SJSA1 (cell line): ENCODE measurements around the gene NUPR1. TPM values are rescaled to one million over a fixed set of nuclear protein-coding genes. Genes with fewer than 3 reads are reported as not detected.
"Not testable (repeated sequence)": the region's sequence is repeated elsewhere in the genome, so short reads cannot be mapped to it uniquely, and the experiment has no call there.

Source experiments
- DNase-seq, 2 experiments: peaks; one replicate each; pipeline ENCODE4 v3.0.0-alpha.2; 2015 to 2020; ENCODE audit warnings: low spot score in 2 of 2, low read depth in 1 of 2
- H3K27ac ChIP-seq: fragments of 250-450 bp; sonication (Bioruptor Pico); 2 replicates; pipeline ENCODE4 v1.5.1; 2020; ENCODE audit warnings: mild to moderate bottlenecking, moderate library complexity
- H3K27me3 ChIP-seq: fragments of 250-450 bp; sonication (Bioruptor Pico); replicated peaks from 2 replicates; pipeline ENCODE4 v1.5.1; 2020; ENCODE audit warnings: mild to moderate bottlenecking, moderate library complexity
- H3K36me3 ChIP-seq: fragments of 250-450 bp; sonication (Bioruptor Pico); 2 replicates; pipeline ENCODE4 v1.5.1; 2020; ENCODE audit warnings: mild to moderate bottlenecking
- H3K4me1 ChIP-seq: fragments of 250-450 bp; sonication (Bioruptor Pico); replicated peaks from 2 replicates; pipeline ENCODE4 v1.6.1; 2021; ENCODE audit warnings: mild to moderate bottlenecking
- H3K4me3 ChIP-seq: fragments of 250-450 bp; sonication (Bioruptor Pico); 2 replicates; pipeline ENCODE4 v1.5.1; 2020; ENCODE audit warnings: mild to moderate bottlenecking
- H3K9me3 ChIP-seq: fragments of 250-450 bp; sonication (Bioruptor Pico); replicated peaks from 2 replicates; pipeline ENCODE4 v1.5.1; 2020; ENCODE audit warnings: mild to moderate bottlenecking
- total RNA-seq: library from RNA; depleted of rRNA; stranded (reverse); fragments of >200 nt; shearing (Covaris generic); gene quantifications from 2 replicates; pipeline ENCODE4 v1.2.3, GENCODE V29; 2014

NUPR1 gene
- total RNA-seq, 1 experiment from 2014 or later: 0.92 TPM

GRCh38 chr16:28566233-28566925 is 27.6 kb upstream of the NUPR1 start:
- not testable (repeated sequence) for H3K9me3 ChIP-seq, H3K27me3 ChIP-seq, H3K27ac ChIP-seq, H3K36me3 ChIP-seq, DNase-seq, H3K4me3 ChIP-seq, H3K4me1 ChIP-seq

DNA sequence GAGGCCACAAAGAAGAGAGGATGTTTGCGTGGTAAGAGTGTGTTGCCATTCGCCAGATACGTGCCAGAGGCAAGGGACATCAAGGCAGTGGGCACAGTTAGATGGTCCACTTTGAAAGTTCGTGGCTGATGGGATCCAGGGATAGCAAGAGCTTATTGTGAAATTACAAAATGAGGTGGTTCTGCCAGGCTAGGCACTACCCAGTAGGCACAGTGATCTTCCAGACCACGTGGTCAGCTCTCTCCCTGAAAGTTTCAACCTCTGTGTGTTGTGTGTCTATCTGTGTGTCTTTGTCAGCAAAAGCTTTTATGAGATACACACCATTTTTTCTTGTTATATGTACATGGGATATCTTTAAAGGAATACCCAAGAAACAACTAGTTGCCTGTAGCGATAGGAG is 24.4 kb upstream of the NUPR1 start:
- H3K27ac ChIP-seq: no peak overlapping the region
- no peak overlapping the region for H3K4me3 ChIP-seq
- peaks cover 9% of the 10 kb centered on the region for H3K4me1 ChIP-seq
- H3K36me3 ChIP-seq: peaks cover 19% of the 10 kb centered on the region
- DNase-seq: no peak
- peaks cover 7% of the 10 kb centered on the region for H3K9me3 ChIP-seq
- H3K27me3 ChIP-seq: no peaks in the 10 kb centered on the region

GRCh38 chr16:28562199-28562598 is 23.4 kb upstream of the NUPR1 start:
- H3K4me3 ChIP-seq: no peak overlapping the region
- H3K9me3 ChIP-seq: peaks cover under 1% of the 10 kb centered on the region
- no peaks in the 10 kb centered on the region for H3K27me3 ChIP-seq
- no peak overlapping the region for H3K27ac ChIP-seq
- peaks cover 20% of the 10 kb centered on the region for H3K36me3 ChIP-seq
- DNase-seq: no peak
- H3K4me1 ChIP-seq: peaks cover 9% of the 10 kb centered on the region

GRCh38 chr16:28561557-28562187 is 22.9 kb upstream of the NUPR1 start:
- no peak for DNase-seq

DNA sequence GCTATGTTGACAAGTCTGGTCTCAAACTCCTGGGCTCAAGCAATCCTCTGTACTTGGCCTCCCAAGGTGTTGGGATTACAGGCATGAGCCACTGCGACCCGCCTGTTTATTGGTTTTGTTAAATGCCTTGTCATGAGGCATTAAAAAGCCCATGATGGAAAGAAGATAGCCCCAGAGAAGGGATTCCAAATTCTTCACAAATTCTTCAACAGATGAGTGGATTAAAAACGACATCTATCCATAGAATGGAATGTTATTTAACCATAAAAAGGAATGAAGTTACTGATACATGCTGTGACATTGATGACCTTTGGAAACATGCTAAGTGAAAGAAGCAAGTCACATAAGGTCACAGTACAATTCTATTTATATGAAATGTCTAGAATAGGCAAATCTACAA is 19.7 kb upstream of the NUPR1 start:
- Histone ChIP-seq H3K9me3 (no peaks in the 10 kb centered on the region), H3K4me3 (no peak overlapping the region), H3K27me3 (no peaks in the 10 kb centered on the region), H3K4me1 (peaks cover 16% of the 10 kb centered on the region), H3K27ac (no peak overlapping the region), H3K36me3 (peaks cover 22% of the 10 kb centered on the region)
- DNase-seq: no peak

More at GRCh38 chr16:28561557-28562187, 22.9 kb upstream of the NUPR1 start:
- Histone ChIP-seq H3K27me3 (no peaks in the 10 kb centered on the region), H3K27ac (no peak overlapping the region), H3K9me3 (no peaks in the 10 kb centered on the region; the same call in 1 of the 2 replicates), H3K4me1 (peaks cover 9% of the 10 kb centered on the region), H3K36me3 (peaks cover 22% of the 10 kb centered on the region), H3K4me3 (no peak overlapping the region)

DNA sequence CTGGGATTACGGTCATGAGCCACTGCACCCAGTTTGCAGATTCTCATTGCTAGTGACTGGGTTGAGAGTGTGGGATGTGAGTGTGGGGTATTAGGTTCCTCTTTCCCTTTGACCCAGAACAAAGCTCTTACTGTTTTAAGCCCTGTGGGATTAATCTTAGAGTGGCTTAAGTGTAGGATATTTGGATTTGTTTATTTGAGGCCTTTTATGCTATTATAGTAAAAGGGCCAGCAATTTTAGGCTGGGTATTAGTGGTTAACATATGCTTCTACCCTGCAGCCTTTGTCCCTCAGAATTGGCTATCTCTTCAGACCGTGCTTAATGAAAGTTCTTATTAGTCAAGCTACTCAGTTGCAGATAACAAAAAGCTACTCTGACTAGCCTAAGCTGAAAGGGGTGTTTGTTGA is 18.1 kb upstream of the NUPR1 start:
- Histone ChIP-seq H3K36me3 (peaks cover 22% of the 10 kb centered on the region), H3K4me1 (peaks cover 15% of the 10 kb centered on the region), H3K9me3 (no peaks in the 10 kb centered on the region)

GRCh38 chr16:28555561-28555960 is 16.8 kb upstream of the NUPR1 start:
- DNase-seq: no peak
- H3K27me3 ChIP-seq: no peaks in the 10 kb centered on the region
- no peaks in the 10 kb centered on the region for H3K9me3 ChIP-seq
- peaks cover 6% of the 10 kb centered on the region for H3K4me1 ChIP-seq
- peaks cover 22% of the 10 kb centered on the region for H3K36me3 ChIP-seq
- H3K4me3 ChIP-seq: no peak overlapping the region
- H3K27ac ChIP-seq: no peak overlapping the region

More for the DNA sequence above, 18.1 kb upstream of the NUPR1 start:
- Histone ChIP-seq H3K4me3 (no peak overlapping the region), H3K27ac (no peak overlapping the region), H3K27me3 (no peaks in the 10 kb centered on the region)
- DNase-seq: no peak

GRCh38 chr16:28554634-28555423 is 16.1 kb upstream of the NUPR1 start:
- H3K36me3 ChIP-seq: peaks cover 22% of the 10 kb centered on the region
- no peaks in the 10 kb centered on the region for H3K9me3 ChIP-seq
- H3K27me3 ChIP-seq: no peaks in the 10 kb centered on the region
- H3K27ac ChIP-seq: no peak overlapping the region
- peaks cover 6% of the 10 kb centered on the region for H3K4me1 ChIP-seq
- no peak for DNase-seq
- peak overlapping the region; percentile 62 for H3K4me3 ChIP-seq

DNA sequence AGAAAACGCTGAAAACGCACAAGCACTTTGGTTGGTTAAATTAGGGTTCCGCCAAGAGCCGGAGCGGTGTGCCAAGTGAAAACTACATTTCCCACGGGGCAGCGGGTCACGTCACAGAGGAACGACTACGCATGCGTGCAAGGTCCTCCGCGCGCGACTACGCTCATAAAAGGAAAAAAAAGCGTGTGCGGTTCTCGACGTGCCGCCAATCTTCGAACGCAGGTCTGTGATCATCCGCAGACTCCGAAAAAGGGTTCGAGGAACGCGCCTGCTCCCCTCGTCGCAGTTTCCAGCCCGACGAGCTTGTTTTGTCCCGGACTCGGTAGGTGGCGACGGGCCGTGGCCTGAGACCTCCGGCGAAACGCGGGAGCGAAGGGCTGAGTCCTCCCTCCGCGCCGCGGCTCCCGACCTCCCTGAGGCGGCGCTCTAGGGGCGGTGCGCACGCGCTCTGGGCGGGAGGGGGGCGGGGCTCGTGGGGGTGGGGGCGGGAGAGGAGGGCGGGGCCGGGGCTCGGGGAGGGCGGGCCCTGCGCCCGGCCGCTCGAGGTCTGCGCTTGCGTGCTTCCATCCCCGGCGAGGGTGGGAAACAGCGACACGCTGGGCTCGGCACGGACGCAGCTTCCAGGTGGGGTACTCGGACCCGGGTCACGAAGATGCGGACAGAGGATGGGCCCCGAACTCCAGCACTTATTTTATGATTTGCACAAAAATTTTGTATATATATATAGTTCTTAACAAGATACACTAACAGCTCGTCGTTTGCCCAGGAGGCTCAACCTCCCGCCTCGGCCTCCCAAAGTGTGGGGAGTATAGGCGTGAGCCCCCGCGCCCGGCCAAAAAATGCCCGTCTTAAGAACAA is 15.2 kb upstream of the NUPR1 start, which contains the start of gene SGF29:
Gene SGF29 (plus strand): TSS at position 145 of the 858 bp plus-strand sequence. CDS start 27,150 bp downstream, outside the sequence.
- peak; percentile 91 to 97 for DNase-seq

DNA sequence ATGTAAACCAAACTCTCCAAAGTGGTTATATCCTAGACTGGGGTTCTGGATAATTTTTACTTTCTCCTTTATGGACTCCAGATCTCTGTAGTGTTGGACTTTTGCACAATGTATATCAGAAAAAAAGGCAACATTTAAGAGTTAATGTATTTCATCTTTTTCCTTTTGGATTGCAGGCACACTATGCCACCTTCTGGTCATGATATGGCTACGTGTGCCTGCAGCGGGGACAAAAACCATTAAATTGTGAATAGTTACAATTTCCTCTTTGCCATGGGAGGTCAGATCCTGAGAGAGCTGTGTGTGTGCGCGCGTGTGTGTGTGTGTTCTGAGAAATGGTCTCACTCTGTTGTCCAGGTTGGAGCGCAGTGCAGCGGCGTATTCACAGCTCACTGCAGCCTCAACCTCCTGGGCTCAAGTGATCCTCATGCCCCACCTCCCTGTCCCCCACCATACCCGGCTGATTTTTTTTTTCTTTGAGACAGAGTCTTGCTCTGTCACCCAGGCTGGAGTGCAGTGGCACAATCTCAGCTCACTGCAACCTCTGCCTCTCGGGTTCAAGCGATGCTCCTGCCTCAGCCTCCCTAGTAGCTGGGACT is 10.6 kb upstream of the NUPR1 start:
- no peak for DNase-seq
- H3K27ac ChIP-seq: no peak overlapping the region
- no peaks in the 10 kb centered on the region for H3K9me3 ChIP-seq
- H3K4me3 ChIP-seq: no peak overlapping the region
- H3K27me3 ChIP-seq: 0 out of 2 replicates have a peak, but pooled peaks cover 3% of the 10 kb centered on the region
- no peaks in the 10 kb centered on the region for H3K36me3 ChIP-seq
- H3K4me1 ChIP-seq: peaks cover 2% of the 10 kb centered on the region

More for the DNA sequence above, 15.2 kb upstream of the NUPR1 start, which contains the start of gene SGF29:
- Histone ChIP-seq H3K4me1 (peaks cover 6% of the 10 kb centered on the region), H3K9me3 (no peaks in the 10 kb centered on the region), H3K27ac (peak within 1 kb of the TSS; percentile 86), H3K36me3 (peaks cover 16% of the 10 kb centered on the region), H3K27me3 (no peaks in the 10 kb centered on the region), H3K4me3 (peak within 1 kb of the TSS; percentile 62)

DNA sequence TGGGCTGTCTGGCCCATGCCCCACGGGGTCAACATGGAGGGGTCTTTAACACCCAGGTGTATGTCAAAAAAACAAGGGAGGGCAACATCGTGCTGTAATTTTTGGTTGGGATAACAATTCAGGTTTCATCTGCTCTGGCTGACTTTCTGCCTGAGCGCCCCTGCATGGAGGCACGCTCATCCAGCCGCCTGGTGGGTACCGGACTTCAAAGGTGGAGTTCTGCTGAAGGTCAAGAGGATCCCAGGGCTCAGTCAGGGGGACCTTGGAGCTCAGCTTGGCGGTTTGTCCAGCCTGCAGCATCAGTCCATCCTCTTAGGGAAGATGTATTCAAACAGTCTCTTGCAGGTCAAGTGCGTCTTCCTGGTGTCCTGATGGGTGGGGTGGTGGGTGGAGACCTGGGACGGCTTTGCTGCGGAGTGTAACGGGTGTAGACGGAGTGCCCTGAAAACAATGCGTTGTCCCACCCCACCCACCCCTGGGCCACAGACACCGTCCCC is 9.6 kb upstream of the NUPR1 start:
- Histone ChIP-seq H3K27ac (no peak overlapping the region), H3K4me1 (no peaks in the 10 kb centered on the region), H3K4me3 (no peak overlapping the region), H3K9me3 (no peaks in the 10 kb centered on the region), H3K36me3 (no peaks in the 10 kb centered on the region), H3K27me3 (0 out of 2 replicates have a peak, but pooled peaks cover 3% of the 10 kb centered on the region)
- no peak for DNase-seq

GRCh38 chr16:28546626-28547025 is 7.9 kb upstream of the NUPR1 start:
- DNase-seq: no peak
- H3K9me3 ChIP-seq: no peaks in the 10 kb centered on the region
- no peak overlapping the region for H3K4me3 ChIP-seq
- no peak overlapping the region for H3K27ac ChIP-seq
- no peaks in the 10 kb centered on the region for H3K4me1 ChIP-seq
- 0 out of 2 replicates have a peak, but pooled peaks cover 3% of the 10 kb centered on the region for H3K27me3 ChIP-seq
- no peaks in the 10 kb centered on the region for H3K36me3 ChIP-seq
